Loucy (cell line): Measurements from ENCODE around the gene NOC4L.

Experiments used
- CTCF ChIP-seq: fragments of 200-600 bp; sonication (generic); conservative IDR thresholded peaks from 2 replicates; pipeline ENCODE4 v1.5.1; 2014; ENCODE audit warnings: mild to moderate bottlenecking, antibody characterized with exemption, low read length
- EZH2phosphoT487 ChIP-seq: fragments of 200-600 bp; IDR thresholded peaks from 2 replicates; pipeline ENCODE4 v1.6.1; 2018; ENCODE audit warnings: antibody characterized with exemption, mild to moderate bottlenecking, moderate library complexity, borderline replicate concordance

GRCh38 chr12:132109741-132110140 lies 34.5 kb upstream of the NOC4L start:
- TF ChIP-seq CTCF, result no peak
- TF ChIP-seq EZH2phosphoT487, result no peak
